IMR-90 (cell line): Measurements from ENCODE around the gene METTL23. TPM values are rescaled to one million over a fixed set of nuclear protein-coding genes. Genes with fewer than 3 reads are reported as not detected.

Source experiments
- ATAC-seq: fragments of 200-7000 bp; cut with Tn5 transposase; 2 replicates; pipeline ENCODE4 v1.9.1; 2020; ENCODE audit warnings: low read depth, mild to moderate bottlenecking, moderate library complexity
- BruUV-seq: library from RNA; stranded (reverse); fragments of 400-500 nt; replicated peaks from 2 replicates; lab custom pipeline; 2021; lab: Mats Ljungman, UMichigan
- CTCF ChIA-PET: fragments of 300-600 bp; formaldehyde crosslinking; extraction: SDS; loops from one replicate; lab custom pipeline; 2021; ENCODE audit warnings: antibody characterized with exemption; lab: Yijun Ruan, JAX
- POLR2A ChIA-PET: fragments of 300-600 bp; sonication (Branson Sonifier 250); formaldehyde crosslinking; loops from one replicate; lab custom pipeline; 2022; ENCODE audit warnings: antibody characterized with exemption; ENCODE audit not compliant: unreplicated experiment; lab: Charles Lee
- DNase-seq: peaks from one replicate; pipeline ENCODE4 v3.0.0; 2013
- H2AFZ ChIP-seq: replicated peaks from 2 replicates; pipeline ENCODE3; 2013; ENCODE audit warnings: low read length, mild to moderate bottlenecking; ENCODE audit not compliant: poor library complexity
- H2AK5ac ChIP-seq: 2 replicates; pipeline ENCODE4 v1.6.1; 2013; ENCODE audit warnings: low read depth, low read length, inconsistent platforms
- H2AK9ac ChIP-seq: replicated peaks from 2 replicates; pipeline ENCODE3; 2013; ENCODE audit warnings: mild to moderate bottlenecking, low read depth, low read length, moderate library complexity; ENCODE audit not compliant: poor library complexity
- H2BK120ac ChIP-seq: 2 replicates; pipeline ENCODE4 v1.6.1; 2013; ENCODE audit warnings: low read depth, low read length, inconsistent platforms
- H2BK15ac ChIP-seq: 3 replicates; pipeline ENCODE4 v1.6.1; 2013; ENCODE audit warnings: low read depth, low read length, inconsistent platforms
- H2BK20ac ChIP-seq: 2 replicates; pipeline ENCODE4 v1.6.1; 2013; ENCODE audit warnings: low read depth, mild to moderate bottlenecking, inconsistent platforms, low read length, moderate library complexity
- H2BK5ac ChIP-seq: 2 replicates; pipeline ENCODE4 v1.6.1; 2013; ENCODE audit warnings: mild to moderate bottlenecking, low read depth, low read length, inconsistent platforms; ENCODE audit not compliant: poor library complexity, severe bottlenecking
- H3K14ac ChIP-seq: replicated peaks from 2 replicates; pipeline ENCODE4 v1.6.1; 2013; ENCODE audit warnings: low read depth, low read length, inconsistent platforms
- H3K18ac ChIP-seq: 2 replicates; pipeline ENCODE4 v1.6.1; 2013; ENCODE audit warnings: low read depth, low read length, control low read depth
- H3K23ac ChIP-seq: 2 replicates; pipeline ENCODE4 v1.6.1; 2013; ENCODE audit warnings: low read depth, low read length, inconsistent platforms
- H3K27ac ChIP-seq: 2 replicates; pipeline ENCODE4 v1.5.1; 2013; ENCODE audit warnings: mild to moderate bottlenecking, control low read depth, low read length; ENCODE audit not compliant: insufficient read depth
- H3K27me3 ChIP-seq: 2 replicates; pipeline ENCODE4 v1.6.1; 2013; ENCODE audit warnings: low read length; ENCODE audit not compliant: control insufficient read depth, insufficient read depth
- H3K36me3 ChIP-seq: 2 replicates; pipeline ENCODE4 v1.6.1; 2013; ENCODE audit warnings: low read length, mixed read lengths; ENCODE audit not compliant: control insufficient read depth, insufficient read depth
- H3K4ac ChIP-seq: 2 replicates; pipeline ENCODE4 v1.6.1; 2013; ENCODE audit warnings: low read depth, low read length, inconsistent platforms
- H3K4me1 ChIP-seq: 2 replicates; pipeline ENCODE4 v1.6.1; 2013; ENCODE audit warnings: low read length, mixed read lengths; ENCODE audit not compliant: control insufficient read depth, insufficient read depth
- H3K4me2 ChIP-seq: 2 replicates; pipeline ENCODE4 v1.6.1; 2013; ENCODE audit warnings: low read depth, mild to moderate bottlenecking, control low read depth, low read length, moderate library complexity
- H3K4me3 ChIP-seq: 2 replicates; pipeline ENCODE4 v1.5.1; 2013; ENCODE audit warnings: low read depth, mild to moderate bottlenecking, control low read depth, low read length, moderate library complexity; ENCODE audit not compliant: insufficient read depth
- H3K56ac ChIP-seq: 2 replicates; pipeline ENCODE4 v1.6.1; 2013; ENCODE audit warnings: low read length, inconsistent platforms; ENCODE audit not compliant: insufficient read depth; ENCODE audit errors: extremely low read depth
- H3K79me1 ChIP-seq, 2 experiments: 2 replicates each; pipeline ENCODE4 v1.6.1; 2013; ENCODE audit warnings: low read length in 2 of 2, inconsistent platforms in 1 of 2, low read depth in 1 of 2
- H3K9ac ChIP-seq: 2 replicates; pipeline ENCODE4 v1.6.1; 2013; ENCODE audit warnings: low read depth, low read length, control low read depth
- H3K9me1 ChIP-seq: 2 replicates; pipeline ENCODE4 v1.6.1; 2013; ENCODE audit warnings: low read length, inconsistent platforms; ENCODE audit not compliant: insufficient read depth
- H3K9me3 ChIP-seq: 2 replicates; pipeline ENCODE4 v1.6.1; 2013; ENCODE audit warnings: low read length; ENCODE audit not compliant: control insufficient read depth, insufficient read depth
- H4K20me1 ChIP-seq: 2 replicates; pipeline ENCODE4 v1.6.1; 2013; ENCODE audit warnings: low read length, inconsistent platforms; ENCODE audit not compliant: insufficient read depth
- H4K5ac ChIP-seq: 2 replicates; pipeline ENCODE4 v1.6.1; 2013; ENCODE audit warnings: mild to moderate bottlenecking, low read depth, low read length, control low read depth
- H4K8ac ChIP-seq, 2 experiments: 2 replicates each; pipeline ENCODE4 v1.6.1; 2013; ENCODE audit warnings: low read depth in 2 of 2, low read length in 2 of 2, control low read depth in 1 of 2, inconsistent platforms in 1 of 2
- H4K91ac ChIP-seq: 2 replicates; pipeline ENCODE4 v1.6.1; 2013; ENCODE audit warnings: low read depth, low read length, inconsistent platforms; ENCODE audit not compliant: insufficient read depth
- BHLHE40 ChIP-seq: fragments of 150-350 bp; IDR thresholded peaks from 2 replicates; pipeline ENCODE4 v1.6.1; 2016; ENCODE audit warnings: mild to moderate bottlenecking, low read depth, low read length
- CEBPB ChIP-seq: IDR thresholded peaks from 2 replicates; pipeline ENCODE4 v1.6.1; 2012; ENCODE audit warnings: low read depth, low read length, improper control_type of control experiment
- CHD1 ChIP-seq: IDR thresholded peaks from 2 replicates; pipeline ENCODE4 v1.6.1; 2012; ENCODE audit warnings: low read depth, low read length, improper control_type of control experiment
- FOS ChIP-seq: fragments of 150-350 bp; IDR thresholded peaks from 2 replicates; pipeline ENCODE4 v1.6.1; 2016; ENCODE audit warnings: low read depth, low read length
- MAFK ChIP-seq: IDR thresholded peaks from 2 replicates; pipeline ENCODE4 v1.6.1; 2012; ENCODE audit warnings: low read depth, low read length, improper control_type of control experiment
- MAZ ChIP-seq: IDR thresholded peaks from 2 replicates; pipeline ENCODE4 v1.6.1; 2012; ENCODE audit warnings: low read depth, mild to moderate bottlenecking, low read length, improper control_type of control experiment, moderate library complexity, borderline replicate concordance
- MXI1 ChIP-seq: IDR thresholded peaks from 2 replicates; pipeline ENCODE4 v1.6.1; 2012; ENCODE audit warnings: low read depth, mild to moderate bottlenecking, low read length, moderate library complexity, borderline replicate concordance
- NFE2L2 ChIP-seq: fragments of 150-350 bp; IDR thresholded peaks from 2 replicates; pipeline ENCODE4 v1.6.1; 2016; ENCODE audit warnings: low read depth, mild to moderate bottlenecking, low read length
- POLR2A ChIP-seq: IDR thresholded peaks from 2 replicates; pipeline ENCODE4 v1.6.1; 2012; ENCODE audit warnings: mild to moderate bottlenecking, low read depth, low read length
- RAD21 ChIP-seq: IDR thresholded peaks from 2 replicates; pipeline ENCODE4 v1.6.1; 2012; ENCODE audit warnings: low read length, improper control_type of control experiment
- RCOR1 ChIP-seq: IDR thresholded peaks from 2 replicates; pipeline ENCODE4 v1.6.1; 2012; ENCODE audit warnings: mild to moderate bottlenecking, low read length, improper control_type of control experiment; ENCODE audit not compliant: insufficient replicate concordance
- RFX5 ChIP-seq: IDR thresholded peaks from 2 replicates; pipeline ENCODE4 v1.8.0; 2012; ENCODE audit warnings: low read depth, mild to moderate bottlenecking, low read length, moderate library complexity
- SMC3 ChIP-seq: fragments of 150-350 bp; IDR thresholded peaks from 2 replicates; pipeline ENCODE4 v1.6.1; 2016; ENCODE audit warnings: low read depth, mild to moderate bottlenecking, antibody characterized with exemption, low read length, moderate library complexity
- WGBS, 2 experiments: methylation state at CpG; one replicate each; pipeline versions ENCODE4 v1.1.5 to v1.1.7; 2013; ENCODE audit warnings: missing lambda C conversion rate in 2 of 2; ENCODE audit not compliant: insufficient read length in 1 of 2; ENCODE audit errors: extremely low coverage in 2 of 2; 5-methylcytosine and 5-hydroxymethylcytosine counted together
- dilution Hi-C: fragments of 300-500 bp; cut with HindIII; formaldehyde crosslinking; loops from one replicate; pipeline ENCODE4 v1.14.3; 2018; ENCODE audit warnings: low sequenced_read_pairs; ENCODE audit not compliant: unreplicated experiment
- in situ Hi-C: fragments of 300-500 bp; cut with MboI; formaldehyde crosslinking; loops from 3 replicates; pipeline ENCODE4 v1.14.3; 2019; ENCODE audit warnings: low sequenced_read_pairs, inconsistent platforms, mixed read lengths
- intact Hi-C: fragments of 100-400 bp; cut with micrococcal nuclease; formaldehyde crosslinking; loops from 2 replicates; pipeline ENCODE4 v1.10.0; 2022
- polyA plus RNA-seq, 3 experiments: library from polyadenylated mRNA; depleted of rRNA; stranded (reverse); fragments of >200 nt; gene quantifications; 2 replicates each; pipeline ENCODE4 v1.2.3, GENCODE V29; 2012; ENCODE audit warnings: low replicate concordance in 1 of 3
- total RNA-seq: library from RNA; depleted of rRNA; stranded (reverse); fragments of >200 nt; gene quantifications from 2 replicates; pipeline ENCODE4 v1.2.3, GENCODE V29; 2012
- TF ChIP-seq, protein P1 (sequence below): fragments of 150-350 bp; IDR thresholded peaks from 2 replicates; pipeline ENCODE4 v1.6.1; 2016; ENCODE audit warnings: low read depth, mild to moderate bottlenecking, low read length, moderate library complexity, borderline replicate concordance
- TF ChIP-seq, protein P2 (sequence below): fragments of 150-350 bp; IDR thresholded peaks from 2 replicates; pipeline ENCODE4 v1.6.1; 2017; ENCODE audit warnings: mild to moderate bottlenecking, antibody characterized with exemption, low read length, low read depth
- TF ChIP-seq, protein P3 (sequence below): conservative IDR thresholded peaks from 2 replicates; pipeline ENCODE4 v1.5.1; 2012; ENCODE audit warnings: mild to moderate bottlenecking, low read depth, low read length, improper control_type of control experiment

The METTL23 gene
- total and polyA plus RNA-seq, 2 of the 4 experiments (the other 2 are of a cell fraction) = 18.8 to 32.1 TPM

DNA sequence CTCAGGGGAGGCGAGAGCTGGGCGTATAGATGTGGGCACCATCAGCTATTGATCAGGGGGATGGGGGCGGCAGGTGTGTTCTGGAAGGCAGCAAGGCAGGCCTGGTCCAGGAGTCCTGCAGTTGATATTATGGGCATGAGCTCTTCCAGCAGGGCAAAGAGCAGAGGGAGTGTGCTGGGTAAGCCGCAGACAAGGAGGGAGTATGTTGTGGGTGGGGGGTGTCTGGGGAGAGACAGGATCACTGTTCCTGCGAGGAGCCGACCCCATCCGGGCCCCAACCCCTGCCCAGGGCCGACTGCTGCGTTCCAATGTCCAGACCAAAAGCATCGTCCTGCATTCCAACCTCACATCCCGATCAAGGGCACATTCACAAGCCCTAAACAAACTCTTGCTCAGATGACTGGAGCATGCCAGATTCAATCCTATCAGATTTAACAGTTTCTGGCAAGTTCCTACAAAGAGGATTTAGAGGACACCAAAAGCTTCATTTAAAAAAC, 25.1 kb upstream of the METTL23 start:
- H3K18ac ChIP-seq = peak overlapping the region; percentile 47
- peak overlapping the region; percentile 87 for H2AK5ac ChIP-seq
- H2AK9ac ChIP-seq = peak overlapping the region; percentile 96
- 39% methylated on average over 2 of the region's 11 CpGs; no CpG with 5 or more reads in 1 of the 2 experiments for WGBS, 2 experiments
- H3K79me1 ChIP-seq = peaks cover 10 to 91% of the 10 kb centered on the region in 2 experiments; a peak in 3 of 4 replicates
- peak; percentile 25 for ATAC-seq
- H3K4ac ChIP-seq = peak overlapping the region; percentile 66
- H4K8ac ChIP-seq = peak overlapping the region; percentile 8 to 49; a peak in 2 of 4 replicates
- peak overlapping the region; percentile 38 for H3K14ac ChIP-seq
- CTCF ChIA-PET = no interaction called here
- H3K56ac ChIP-seq = no peak overlapping the region
- in situ Hi-C loops (no loop called here), intact Hi-C loops (no loop called here), dilution Hi-C loops (no loop called here)
- H4K20me1 ChIP-seq = peaks cover 92% of the 10 kb centered on the region
- H2BK15ac ChIP-seq = peak overlapping the region; percentile 24; the same call in 2 of the 3 replicates
- H3K4me1 ChIP-seq = peaks cover 51% of the 10 kb centered on the region
- H2BK120ac ChIP-seq = peak overlapping the region; percentile 67; the same call in 1 of the 2 replicates
- no peak for DNase-seq
- peak overlapping the region; percentile 53 for H3K9ac ChIP-seq
- H4K91ac ChIP-seq = peak overlapping the region; percentile 33; the same call in 1 of the 2 replicates
- no TSS peak for BruUV-seq
- H3K4me2 ChIP-seq = peak overlapping the region; percentile 82
- H3K23ac ChIP-seq = peak overlapping the region; percentile 70
- peak overlapping the region; percentile 85 for H3K27ac ChIP-seq
- H3K9me1 ChIP-seq = peaks cover 57% of the 10 kb centered on the region
- POLR2A ChIA-PET = no interaction called here
- H3K36me3 ChIP-seq = peaks cover 5% of the 10 kb centered on the region
- H4K5ac ChIP-seq = peak overlapping the region; percentile 1
- TF ChIP-seq POLR2A (no peak), BHLHE40 (no peak; the same call in 1 of the 2 replicates), CHD1 (no peak), MAFK (no peak), RFX5 (no peak), MAZ (no peak), RCOR1 (no peak), SMC3 (no peak), CEBPB (no peak), RAD21 (no peak), NFE2L2 (no peak), FOS (no peak), MXI1 (no peak)
- TF ChIP-seq, protein P1, sequence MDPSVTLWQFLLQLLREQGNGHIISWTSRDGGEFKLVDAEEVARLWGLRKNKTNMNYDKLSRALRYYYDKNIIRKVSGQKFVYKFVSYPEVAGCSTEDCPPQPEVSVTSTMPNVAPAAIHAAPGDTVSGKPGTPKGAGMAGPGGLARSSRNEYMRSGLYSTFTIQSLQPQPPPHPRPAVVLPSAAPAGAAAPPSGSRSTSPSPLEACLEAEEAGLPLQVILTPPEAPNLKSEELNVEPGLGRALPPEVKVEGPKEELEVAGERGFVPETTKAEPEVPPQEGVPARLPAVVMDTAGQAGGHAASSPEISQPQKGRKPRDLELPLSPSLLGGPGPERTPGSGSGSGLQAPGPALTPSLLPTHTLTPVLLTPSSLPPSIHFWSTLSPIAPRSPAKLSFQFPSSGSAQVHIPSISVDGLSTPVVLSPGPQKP = no peak
- TF ChIP-seq, protein P2, sequence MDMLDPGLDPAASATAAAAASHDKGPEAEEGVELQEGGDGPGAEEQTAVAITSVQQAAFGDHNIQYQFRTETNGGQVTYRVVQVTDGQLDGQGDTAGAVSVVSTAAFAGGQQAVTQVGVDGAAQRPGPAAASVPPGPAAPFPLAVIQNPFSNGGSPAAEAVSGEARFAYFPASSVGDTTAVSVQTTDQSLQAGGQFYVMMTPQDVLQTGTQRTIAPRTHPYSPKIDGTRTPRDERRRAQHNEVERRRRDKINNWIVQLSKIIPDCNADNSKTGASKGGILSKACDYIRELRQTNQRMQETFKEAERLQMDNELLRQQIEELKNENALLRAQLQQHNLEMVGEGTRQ = no peak
- TF ChIP-seq, protein P3, sequence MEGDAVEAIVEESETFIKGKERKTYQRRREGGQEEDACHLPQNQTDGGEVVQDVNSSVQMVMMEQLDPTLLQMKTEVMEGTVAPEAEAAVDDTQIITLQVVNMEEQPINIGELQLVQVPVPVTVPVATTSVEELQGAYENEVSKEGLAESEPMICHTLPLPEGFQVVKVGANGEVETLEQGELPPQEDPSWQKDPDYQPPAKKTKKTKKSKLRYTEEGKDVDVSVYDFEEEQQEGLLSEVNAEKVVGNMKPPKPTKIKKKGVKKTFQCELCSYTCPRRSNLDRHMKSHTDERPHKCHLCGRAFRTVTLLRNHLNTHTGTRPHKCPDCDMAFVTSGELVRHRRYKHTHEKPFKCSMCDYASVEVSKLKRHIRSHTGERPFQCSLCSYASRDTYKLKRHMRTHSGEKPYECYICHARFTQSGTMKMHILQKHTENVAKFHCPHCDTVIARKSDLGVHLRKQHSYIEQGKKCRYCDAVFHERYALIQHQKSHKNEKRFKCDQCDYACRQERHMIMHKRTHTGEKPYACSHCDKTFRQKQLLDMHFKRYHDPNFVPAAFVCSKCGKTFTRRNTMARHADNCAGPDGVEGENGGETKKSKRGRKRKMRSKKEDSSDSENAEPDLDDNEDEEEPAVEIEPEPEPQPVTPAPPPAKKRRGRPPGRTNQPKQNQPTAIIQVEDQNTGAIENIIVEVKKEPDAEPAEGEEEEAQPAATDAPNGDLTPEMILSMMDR = no peak
- H2AFZ ChIP-seq = peak overlapping the region; percentile 82
- no peak overlapping the region for H3K4me3 ChIP-seq
- H2BK5ac ChIP-seq = peak overlapping the region; percentile 90
- H2BK20ac ChIP-seq = peak overlapping the region; percentile 27; the same call in 1 of the 2 replicates
- H3K9me3 ChIP-seq = no peaks in the 10 kb centered on the region
- H3K27me3 ChIP-seq = no peaks in the 10 kb centered on the region
